ENCODE measurements around the gene HEPN1.

Gene HEPN1

DNA sequence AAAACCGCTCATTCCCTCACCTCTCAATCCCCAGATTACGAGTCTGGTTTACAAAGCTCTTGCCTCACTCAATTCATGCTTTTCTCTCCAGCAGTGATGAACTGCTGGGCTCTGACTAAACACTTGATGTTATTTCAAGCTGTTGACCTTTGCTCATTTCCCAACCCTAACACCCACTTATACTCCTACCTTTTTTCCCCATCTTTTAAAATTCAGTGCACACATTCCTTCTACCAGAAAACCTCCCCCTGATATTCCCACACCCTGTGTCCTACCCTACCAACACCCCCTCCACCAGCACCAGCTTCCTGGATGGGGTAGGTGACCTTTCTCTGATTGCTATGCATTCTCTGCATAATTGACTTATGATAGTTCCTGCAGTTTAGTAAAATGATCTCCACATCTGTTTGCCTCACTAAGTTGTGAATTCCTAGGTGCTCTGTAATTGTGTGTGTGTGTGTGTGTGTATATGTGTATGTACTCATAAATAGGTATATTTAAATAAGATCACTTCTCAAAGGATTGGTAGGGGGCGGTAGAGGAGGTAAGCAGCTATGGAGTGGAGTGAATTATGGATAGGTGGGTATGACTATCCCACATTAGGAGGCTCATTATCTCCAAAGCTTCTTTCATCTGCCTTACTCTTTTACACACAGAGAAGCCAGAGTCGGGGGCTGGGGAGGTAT is 16.0 kb downstream of the HEPN1 start:
- no peak overlapping the region for H3K4me3 ChIP-seq (ENCODE audit: low read depth, low read length)
- TF ChIP-seq, protein P1, sequence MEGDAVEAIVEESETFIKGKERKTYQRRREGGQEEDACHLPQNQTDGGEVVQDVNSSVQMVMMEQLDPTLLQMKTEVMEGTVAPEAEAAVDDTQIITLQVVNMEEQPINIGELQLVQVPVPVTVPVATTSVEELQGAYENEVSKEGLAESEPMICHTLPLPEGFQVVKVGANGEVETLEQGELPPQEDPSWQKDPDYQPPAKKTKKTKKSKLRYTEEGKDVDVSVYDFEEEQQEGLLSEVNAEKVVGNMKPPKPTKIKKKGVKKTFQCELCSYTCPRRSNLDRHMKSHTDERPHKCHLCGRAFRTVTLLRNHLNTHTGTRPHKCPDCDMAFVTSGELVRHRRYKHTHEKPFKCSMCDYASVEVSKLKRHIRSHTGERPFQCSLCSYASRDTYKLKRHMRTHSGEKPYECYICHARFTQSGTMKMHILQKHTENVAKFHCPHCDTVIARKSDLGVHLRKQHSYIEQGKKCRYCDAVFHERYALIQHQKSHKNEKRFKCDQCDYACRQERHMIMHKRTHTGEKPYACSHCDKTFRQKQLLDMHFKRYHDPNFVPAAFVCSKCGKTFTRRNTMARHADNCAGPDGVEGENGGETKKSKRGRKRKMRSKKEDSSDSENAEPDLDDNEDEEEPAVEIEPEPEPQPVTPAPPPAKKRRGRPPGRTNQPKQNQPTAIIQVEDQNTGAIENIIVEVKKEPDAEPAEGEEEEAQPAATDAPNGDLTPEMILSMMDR (IDR thresholded peaks at IDR 0.05; ENCODE audit: borderline replicate concordance, insufficient read depth, low read depth, low read length): no peak

DNA sequence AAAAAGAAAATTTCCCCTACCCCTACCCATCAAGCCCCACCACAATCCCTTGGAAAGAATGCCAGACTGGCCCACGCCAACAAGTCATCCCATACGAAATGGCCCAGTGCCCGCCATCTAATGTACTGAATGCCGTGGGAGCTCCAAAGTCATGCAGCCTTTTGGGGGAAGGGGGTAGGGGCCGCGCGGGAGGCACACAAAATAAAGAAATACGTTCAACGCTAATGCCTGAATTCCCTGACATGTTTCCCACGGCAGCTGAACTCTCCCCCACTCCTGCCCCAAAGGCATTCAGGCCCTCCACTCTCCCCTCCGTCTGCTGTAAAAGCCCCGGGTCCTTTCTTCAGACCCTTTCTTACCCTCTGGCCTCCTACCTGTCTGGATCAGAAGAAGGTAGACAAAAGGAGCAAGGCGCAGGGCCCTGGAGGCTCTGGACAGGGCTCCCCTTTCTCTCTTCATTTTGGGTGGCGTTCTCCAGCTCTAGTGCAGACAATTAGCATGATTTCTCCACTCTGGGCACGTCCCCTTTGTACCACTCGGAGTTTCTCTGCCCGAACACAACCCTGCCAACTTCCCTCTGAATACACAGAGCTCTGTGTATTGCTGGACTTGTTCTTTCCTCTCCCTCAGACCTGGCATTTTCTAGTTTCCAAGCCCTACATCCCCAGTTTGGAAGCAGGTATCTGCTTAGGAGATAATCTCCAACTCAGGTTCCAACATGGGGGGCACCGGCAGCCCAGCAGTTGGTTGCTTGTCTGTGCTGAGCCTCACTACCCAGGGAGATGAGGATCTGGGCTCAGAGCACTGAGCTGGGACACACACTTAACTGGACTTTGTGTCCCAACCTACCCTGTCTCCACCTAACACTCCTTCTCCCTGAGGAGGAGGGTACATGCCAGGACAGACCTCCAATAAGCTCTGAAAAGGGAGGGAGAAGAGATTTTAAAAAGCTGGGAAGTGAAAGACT is 16.8 kb downstream of the HEPN1 start, which contains the start of gene HEPACAM:
HEPACAM (minus strand) TSS at position 500 of the 967 bp plus-strand sequence; CDS start at position 459, 41 bp downstream.
- H3K4me3 ChIP-seq (ENCODE audit: low read depth, low read length): no peak within 1 kb of the TSS
- TF ChIP-seq, protein P1 (IDR thresholded peaks at IDR 0.05; ENCODE audit: borderline replicate concordance, insufficient read depth, low read depth, low read length): no peak

DNA sequence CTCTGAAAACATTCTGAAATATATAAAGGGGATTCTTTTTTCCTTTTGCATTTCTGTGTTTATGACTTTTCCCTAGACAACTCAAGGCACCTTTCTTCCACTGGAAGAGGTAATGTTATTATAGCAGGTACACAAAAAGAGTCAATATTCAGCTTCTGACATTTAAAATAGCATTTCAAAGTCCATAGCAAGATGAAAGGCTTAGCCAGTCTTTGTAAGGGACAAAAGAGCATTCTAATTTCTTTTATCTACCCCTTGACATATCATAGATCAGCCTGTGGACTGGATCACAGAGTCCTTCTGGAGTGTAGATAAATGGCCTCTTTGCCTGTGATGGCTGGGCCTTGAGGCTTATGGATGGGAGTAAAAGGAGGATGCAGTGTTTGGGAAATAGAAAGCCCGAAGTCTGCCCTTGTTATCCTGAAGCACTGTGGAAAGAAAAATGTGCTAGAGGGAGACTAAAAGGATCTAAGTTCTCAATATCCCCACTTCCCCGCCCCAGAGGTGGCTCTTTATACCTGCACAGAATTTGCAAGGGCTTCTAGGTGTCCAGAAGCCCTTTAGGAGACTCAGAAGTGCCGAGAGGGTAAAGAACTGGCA is 18.4 kb downstream of the HEPN1 start:
- no peak overlapping the region for H3K4me3 ChIP-seq (ENCODE audit: low read depth, low read length)
- TF ChIP-seq, protein P1 (IDR thresholded peaks at IDR 0.05; ENCODE audit: borderline replicate concordance, insufficient read depth, low read depth, low read length): no peak

DNA sequence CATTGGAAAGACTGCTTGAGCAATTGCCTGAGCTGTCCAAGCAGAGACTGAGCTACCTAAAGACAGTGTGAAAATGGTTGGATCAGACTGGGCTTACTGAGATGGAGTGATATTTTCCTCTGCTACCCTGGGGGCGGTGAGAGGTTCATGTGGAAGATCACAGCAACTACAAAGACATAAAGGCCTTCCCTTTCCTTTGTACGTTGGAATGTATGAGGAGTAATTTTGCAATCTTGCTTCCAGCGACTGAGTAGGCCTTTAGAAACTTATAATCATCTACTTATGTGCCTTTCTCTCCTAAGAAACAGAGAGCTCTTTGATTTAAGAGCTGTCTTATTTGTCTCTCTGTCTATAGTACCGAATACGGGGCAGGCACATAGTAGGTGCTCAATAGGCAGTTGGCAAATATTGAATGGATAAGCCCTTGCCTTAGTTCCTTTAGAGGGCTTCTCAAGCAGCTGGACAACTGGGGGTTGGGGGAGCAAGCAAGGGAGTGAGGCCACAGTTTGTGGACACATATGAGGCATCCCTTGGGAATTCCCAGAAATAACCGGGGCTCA is 19.2 kb downstream of the HEPN1 start:
- TF ChIP-seq, protein P1 (IDR thresholded peaks at IDR 0.05; ENCODE audit: borderline replicate concordance, insufficient read depth, low read depth, low read length): no peak
- H3K4me3 ChIP-seq (ENCODE audit: low read depth, low read length): no peak overlapping the region

DNA sequence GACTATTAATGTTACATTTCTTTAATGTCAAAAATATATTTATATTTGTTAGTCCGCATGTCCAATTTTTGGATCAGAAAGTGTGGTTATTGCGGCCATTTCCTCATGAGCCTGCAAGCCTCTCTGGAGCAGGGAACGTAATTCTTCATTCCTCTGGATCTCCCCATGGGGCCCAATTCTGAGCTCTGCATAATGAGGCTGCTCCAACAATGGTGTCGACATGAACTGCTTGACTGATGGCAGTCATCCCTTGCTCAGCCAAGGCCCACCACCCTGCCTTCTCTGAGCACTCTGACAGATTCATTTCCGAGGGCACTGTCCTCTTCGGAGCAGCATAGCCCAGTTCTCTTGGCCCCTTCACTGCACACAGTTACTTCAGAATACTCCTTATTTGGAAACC is 19.9 kb downstream of the HEPN1 start:
- TF ChIP-seq, protein P1 (IDR thresholded peaks at IDR 0.05; ENCODE audit: borderline replicate concordance, insufficient read depth, low read depth, low read length): no peak

DNA sequence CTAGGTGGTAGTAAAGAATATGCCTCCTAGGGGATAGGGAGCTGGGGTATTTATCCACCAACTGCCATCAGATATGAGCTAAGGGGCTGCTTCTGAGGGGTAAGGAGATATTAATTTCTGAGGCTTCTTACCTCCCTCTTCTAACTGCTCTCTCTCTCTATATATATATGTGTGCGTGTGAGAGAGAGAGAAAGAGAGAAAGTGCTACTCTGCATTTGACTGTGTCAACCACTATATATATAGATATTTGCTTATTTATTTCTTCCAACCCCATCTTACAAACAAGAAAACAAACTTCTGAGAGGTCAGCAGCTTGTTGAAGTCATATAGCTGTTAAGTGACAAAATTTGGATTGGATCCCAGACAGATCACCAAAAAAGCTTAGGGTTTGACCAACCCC is 22.7 kb downstream of the HEPN1 start:
- TF ChIP-seq, protein P1 (IDR thresholded peaks at IDR 0.05; ENCODE audit: borderline replicate concordance, insufficient read depth, low read depth, low read length): no peak
- H3K4me3 ChIP-seq (ENCODE audit: low read depth, low read length): no peak overlapping the region

More for the DNA sequence above, 19.9 kb downstream of the HEPN1 start:
- H3K4me3 ChIP-seq (ENCODE audit: low read depth, low read length): no peak overlapping the region
